Right hindlimb (tissue), 1 donor: ENCODE results near the gene TMCC1.
"Not testable (repeated sequence)": the region's sequence is repeated elsewhere in the genome, so short reads cannot be mapped to it uniquely, and the experiment has no call there.

Source experiments
- DNase-seq: peaks from one replicate; pipeline ENCODE4 v3.0.0-alpha.2; 2018

The TMCC1 gene

DNA sequence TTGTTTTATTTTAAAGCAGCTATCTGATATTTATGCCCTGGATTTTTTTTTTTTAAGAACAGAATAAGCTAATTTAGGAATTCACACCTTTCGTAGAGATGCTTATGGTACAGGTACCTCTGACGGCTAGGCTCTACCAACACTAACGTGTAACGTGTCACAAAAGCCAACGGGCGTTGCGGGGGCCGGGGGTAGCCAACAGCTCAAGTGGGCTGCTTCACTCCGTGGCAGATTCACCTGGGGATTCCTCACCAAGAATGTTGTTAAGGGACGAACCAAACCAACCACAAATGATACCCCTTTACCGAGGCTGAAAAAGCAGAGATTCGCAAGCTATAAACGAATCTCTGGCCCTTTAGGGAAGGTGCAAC lies 1.0 kb downstream of the TMCC1 start:
- DNase-seq: peak; percentile 29

DNA sequence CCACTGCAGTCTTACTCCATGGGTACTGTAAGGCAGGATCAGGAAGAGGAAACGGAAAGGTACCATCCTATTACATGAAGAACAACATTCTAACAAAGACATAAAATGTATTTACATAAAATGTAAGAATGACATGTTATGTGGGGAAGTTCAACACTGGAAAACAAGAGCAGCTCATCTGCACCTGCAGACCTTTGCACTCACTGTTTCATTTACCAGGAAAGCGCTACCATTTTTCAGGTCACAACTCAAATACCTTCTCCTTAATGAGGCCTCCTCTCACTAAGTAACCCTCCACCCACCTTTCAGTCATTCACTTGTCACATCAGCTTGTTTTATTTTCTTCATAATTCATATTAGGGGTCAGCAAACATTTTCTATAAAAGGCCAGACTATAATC lies 2.6 kb downstream of the TMCC1 start:
- no peak for DNase-seq

DNA sequence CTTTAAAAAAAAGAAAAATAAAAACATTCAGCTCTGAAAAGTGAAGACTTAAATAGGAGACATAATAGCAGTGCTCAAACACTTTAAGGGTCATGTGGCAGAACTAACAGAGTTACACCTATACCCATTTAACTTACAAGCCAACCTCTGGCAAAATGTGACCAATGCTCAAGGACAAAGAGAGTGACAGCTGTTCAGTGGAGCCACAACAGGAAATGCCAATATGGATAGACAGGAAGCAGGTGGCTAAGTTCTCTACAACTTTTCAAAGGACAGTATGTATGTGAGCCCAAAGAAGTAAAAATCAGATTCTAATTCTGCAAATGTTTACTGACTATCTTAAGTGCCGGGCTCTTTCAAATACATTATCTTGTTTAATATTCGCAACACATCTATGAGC lies 3.4 kb downstream of the TMCC1 start:
- no peak for DNase-seq

- DNase-seq: no peak
Observed at GRCh38 chr3:129888771-129889170, 4.7 kb downstream of the TMCC1 start.

DNA sequence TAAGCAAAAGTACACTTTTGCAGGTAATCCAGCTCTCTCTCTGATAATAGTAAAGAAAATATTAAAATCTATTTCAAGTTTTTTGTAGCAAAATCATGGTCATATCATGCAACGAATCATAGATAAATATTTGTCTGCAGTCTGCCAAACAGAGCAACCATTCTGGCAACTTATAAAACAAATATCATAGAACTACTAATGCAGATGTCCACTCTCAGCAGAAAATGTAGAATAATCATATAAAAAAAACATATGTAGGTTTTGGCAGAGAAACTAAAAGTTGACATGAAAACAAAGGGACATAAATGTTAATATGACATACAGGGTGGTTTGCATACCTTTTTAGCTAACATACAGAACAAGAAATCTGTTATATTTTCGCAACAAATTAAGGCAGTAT lies 12.2 kb downstream of the TMCC1 start:
- no peak for DNase-seq

GRCh38 chr3:129878355-129878754 lies 15.2 kb downstream of the TMCC1 start:
- no peak for DNase-seq

DNA sequence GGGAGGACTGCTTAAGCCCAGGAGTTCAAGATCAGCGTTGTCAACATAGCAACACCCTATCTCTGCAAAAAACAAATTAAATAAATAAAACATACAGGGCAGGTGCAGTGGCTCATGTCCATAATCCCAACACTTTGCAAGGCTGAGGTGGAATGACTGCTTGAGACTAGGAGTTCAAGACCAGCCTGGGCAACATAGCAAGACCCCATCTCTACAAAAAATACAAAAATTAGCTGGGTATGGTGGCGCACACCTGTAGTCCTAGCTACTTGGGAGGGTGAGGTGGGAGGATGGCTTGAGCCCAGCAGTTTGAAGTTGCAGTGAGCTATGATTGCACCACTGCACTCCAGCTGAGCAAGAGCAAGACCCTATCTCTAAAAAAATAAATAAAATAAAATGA lies 19.0 kb downstream of the TMCC1 start:
- DNase-seq: not testable (repeated sequence)

- DNase-seq: no peak
Observed at GRCh38 chr3:129868912-129869311, 24.6 kb downstream of the TMCC1 start.

GRCh38 chr3:129867506-129868124 lies 25.9 kb downstream of the TMCC1 start:
- no peak for DNase-seq

- no peak for DNase-seq
Observed at GRCh38 chr3:129865806-129866205, 27.7 kb downstream of the TMCC1 start.

DNA sequence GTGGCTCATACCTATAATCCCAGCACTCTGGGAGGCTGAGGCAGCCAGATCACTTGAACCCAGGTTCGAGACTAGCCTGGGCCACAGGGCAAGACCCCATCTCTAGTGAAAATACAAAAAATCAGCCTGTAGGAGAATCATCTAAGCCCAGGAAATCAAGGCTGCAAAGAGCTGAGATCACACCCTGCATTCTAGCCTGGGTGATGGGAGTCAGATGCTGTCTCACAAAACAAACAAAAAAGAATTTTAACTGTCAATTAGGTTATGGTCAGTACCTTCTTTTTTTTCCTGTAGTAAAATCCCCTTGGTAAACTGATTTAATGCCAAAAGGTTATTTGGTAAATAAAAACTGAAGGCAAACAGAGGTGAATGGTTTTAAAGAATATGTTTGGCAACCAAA lies 29.0 kb downstream of the TMCC1 start:
- DNase-seq: no peak

DNA sequence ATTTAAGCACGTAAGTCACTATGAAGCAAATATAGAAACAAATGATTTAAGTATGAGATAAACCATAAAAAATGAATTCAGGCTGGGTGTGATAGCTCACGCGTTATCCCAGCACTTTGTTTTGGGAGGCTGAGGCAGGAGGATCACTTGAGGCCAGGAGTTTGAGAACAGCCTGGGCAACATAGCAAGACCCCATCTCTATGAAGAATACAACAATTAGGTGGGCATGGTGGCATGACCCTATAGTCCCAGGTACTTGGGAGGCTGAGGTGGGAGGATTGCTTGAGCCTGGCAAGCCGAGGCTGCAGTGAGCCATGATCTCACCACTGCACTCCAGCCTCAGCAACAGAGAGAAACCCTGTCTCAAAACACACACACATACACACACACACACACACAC lies 34.2 kb downstream of the TMCC1 start:
- no peak for DNase-seq

DNA sequence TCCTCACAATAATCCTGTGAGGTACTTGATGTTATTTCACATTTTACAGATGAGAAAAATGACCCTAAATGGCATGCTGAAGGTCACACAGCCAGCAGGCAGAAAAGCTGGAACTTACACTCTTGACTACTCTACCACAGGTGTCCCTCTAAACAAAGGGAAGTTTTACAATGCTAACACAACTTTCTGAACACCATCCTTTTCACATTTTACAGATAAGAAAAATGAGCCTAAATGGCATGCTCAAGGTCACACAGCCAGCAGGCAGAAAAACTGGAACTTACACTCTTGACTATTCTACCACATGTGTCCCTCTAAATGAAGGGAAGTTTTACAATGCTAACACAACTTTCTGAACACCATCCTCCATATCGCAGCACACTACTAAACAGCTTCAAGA lies 35.6 kb downstream of the TMCC1 start:
- DNase-seq: no peak

GRCh38 chr3:129856790-129857189 lies 36.7 kb downstream of the TMCC1 start:
- DNase-seq: not testable (repeated sequence)

GRCh38 chr3:129855832-129856419 lies 37.6 kb downstream of the TMCC1 start:
- DNase-seq: no peak

DNA sequence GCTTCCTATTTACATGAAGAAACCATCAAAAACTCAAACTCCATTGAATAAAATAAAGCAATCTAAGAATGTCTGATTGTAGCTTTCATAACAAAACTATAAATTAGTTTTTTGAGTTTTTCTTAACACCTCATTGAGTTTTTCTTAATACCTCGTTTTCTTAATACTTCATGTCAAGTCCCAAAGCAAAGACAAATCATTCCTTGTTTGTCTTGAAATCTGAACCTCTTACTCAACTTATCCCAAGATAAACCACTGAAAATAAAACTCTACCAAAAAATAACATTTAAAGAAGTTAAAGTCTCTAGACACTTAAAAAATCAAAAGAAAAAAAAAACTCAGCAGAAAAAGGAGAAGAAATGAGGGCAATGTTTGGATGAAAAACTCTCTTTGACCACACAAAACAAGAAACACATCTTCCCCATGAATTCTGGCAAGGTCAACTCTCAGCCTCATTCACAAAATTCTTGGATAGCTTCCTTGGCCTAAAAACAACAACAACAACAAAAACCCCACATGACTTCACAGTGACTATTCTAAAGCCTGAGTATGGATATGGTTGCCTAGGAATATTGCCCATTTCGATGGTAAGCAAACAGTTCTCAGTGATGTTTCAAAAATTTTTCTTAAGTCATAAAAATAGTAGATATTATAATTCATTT lies 38.2 kb downstream of the TMCC1 start:
- DNase-seq: no peak

DNA sequence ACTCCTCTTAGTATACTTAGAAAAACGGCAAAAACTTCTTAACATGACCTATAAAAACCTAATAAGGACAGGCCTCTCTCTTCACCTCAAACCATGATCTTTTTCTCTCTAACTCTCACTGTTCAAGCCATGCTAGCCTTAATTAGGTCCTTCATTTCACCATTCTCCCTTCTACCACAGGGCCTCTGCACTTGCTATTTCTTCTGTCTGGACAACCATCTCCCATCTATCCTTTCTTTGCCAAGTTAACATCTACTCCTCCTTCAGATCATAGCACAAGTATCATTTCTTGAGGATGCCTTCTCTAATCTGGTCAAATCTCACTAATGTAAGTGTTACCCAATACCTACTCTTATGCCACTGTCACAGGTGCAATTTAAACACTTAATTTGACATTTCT lies 39.1 kb downstream of the TMCC1 start:
- DNase-seq: no peak

DNA sequence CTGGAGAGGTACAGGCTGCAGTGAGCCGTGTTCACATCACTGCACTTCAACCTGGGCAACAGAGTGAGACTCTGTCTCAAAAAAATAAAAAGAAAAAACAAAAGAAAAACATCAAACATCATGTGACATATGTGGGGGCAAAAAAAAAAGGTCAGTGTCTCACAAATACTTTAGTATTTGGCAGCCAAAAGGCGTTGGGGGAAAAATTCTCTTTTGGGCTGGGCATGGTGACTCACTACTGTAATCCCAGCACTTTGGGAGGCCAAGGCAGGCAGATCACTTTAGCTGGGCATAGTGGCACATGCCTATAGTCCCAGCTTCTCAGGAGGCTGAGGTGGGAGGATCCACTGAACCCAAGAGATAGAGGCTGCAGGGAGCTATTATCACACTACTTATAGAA lies 47.6 kb downstream of the TMCC1 start:
- DNase-seq: no peak

DNA sequence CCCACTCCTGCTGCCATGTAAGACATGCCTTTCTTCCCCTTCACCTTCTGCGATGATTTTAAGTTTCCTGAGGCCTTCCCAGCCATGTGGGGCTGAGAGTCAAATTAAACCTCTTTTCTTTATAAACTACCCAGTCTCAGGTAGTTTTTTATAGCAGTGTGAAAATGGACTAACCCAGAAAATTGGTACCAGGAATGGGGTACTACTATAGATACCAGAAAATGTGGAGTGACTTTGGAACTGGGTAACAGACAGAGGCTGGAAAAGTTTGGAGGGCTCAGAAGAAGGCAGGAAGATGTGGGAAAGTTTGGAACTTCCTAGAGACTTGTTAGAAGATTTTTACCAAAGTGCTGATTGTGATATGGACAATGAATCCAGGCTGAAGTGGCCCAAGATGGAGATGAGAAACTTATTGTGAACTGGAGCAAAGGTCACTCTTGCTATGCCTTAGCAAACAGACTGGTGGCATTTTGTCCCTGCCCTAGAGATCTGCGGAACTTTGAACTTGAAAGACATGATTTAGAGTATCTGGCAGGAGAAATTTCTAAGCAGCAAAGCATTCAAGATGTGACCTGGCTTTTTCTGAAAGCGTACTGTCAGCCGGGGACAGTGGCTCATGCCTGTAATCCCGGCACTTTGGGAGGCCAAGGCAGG lies 52.7 kb downstream of the TMCC1 start:
- DNase-seq: no peak

DNA sequence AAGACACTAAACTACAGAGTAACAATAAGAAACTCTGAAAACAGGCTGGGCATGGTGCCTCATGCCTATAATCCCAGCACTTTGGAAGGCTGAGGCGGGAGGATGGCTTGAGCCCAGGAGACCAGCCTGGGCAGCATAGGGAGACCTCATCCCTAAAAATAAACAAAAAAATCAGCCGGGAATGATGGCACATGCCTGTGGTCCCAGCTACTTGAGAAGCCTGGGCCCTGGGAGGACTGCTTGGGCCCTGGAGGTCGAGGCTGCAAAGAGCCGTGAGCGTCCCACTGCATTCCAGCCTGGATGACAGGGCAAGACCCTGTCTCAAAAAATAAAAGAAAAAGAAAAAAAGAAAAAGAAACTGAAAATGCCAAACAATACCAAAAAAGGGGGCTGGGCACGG lies 55.4 kb downstream of the TMCC1 start:
- no peak for DNase-seq

GRCh38 chr3:129837065-129837642 lies 56.4 kb downstream of the TMCC1 start:
- DNase-seq: no peak

DNA sequence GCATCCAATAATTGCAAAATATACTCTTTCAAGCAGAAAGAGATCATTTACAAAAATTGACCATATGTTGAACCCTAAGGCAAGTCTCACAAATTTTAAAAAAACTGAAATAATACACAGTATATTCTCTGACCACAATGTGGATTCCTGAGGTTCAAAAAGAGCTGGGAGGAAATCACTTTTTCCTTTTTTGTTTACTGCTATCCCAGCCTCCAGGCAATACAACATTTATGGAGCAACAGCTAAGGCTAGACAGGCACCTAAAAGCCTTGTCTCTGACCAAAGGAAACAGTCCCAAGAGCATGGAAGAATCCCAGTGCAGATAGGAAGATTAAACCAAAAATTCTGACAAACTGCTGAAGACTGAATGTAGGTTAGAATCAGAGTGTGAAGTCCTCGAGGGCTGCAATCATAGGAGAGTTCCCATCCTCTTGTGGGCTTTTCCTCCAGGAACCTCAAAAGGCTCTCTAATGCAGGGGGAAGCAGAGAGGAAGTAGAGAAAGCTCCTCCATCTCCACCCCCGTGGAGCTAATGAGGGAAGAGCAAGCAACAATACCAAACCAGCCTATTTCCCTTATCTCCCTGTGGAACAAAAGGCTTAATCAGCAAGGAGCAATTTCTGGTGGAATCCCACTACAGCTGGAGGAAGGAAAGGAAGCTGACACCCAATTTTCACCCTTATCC lies 57.0 kb downstream of the TMCC1 start:
- no peak for DNase-seq

- DNase-seq: no peak
Observed at GRCh38 chr3:129835198-129835597, 58.3 kb downstream of the TMCC1 start.
